Measurements from ENCODE around the gene CLEC4M.

Gene CLEC4M

DNA sequence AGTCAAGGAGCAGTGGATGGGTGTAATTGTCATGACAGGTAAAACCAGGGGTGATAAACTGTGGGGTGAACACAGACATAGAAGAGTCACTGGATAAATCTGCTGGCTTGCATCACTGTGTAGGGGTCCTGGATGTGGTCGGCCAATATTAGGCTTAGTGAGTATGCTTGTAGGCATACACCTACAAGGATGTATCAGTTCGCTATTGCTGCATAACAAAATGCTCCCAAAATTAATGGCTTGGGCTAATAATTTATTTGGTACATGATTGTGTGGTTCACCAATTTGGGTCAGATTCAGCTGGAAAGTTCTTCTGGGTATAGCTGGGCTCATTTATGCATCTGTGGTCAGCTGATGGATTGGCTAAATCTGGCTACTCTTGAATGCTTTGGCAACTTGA, 55.8 kb downstream of the CLEC4M start:
- DNase-seq: no peak
- H3K9me3 ChIP-seq: no peaks in the 10 kb centered on the region; the same call in 1 of the 2 replicates
- no peaks in the 10 kb centered on the region for H3K27me3 ChIP-seq
- no peaks in the 10 kb centered on the region for H3K4me1 ChIP-seq
- H3K4me3 ChIP-seq (ENCODE audit: low read depth, low read length): no peak overlapping the region
- no peaks in the 10 kb centered on the region for H3K36me3 ChIP-seq
- TF ChIP-seq, protein P1, sequence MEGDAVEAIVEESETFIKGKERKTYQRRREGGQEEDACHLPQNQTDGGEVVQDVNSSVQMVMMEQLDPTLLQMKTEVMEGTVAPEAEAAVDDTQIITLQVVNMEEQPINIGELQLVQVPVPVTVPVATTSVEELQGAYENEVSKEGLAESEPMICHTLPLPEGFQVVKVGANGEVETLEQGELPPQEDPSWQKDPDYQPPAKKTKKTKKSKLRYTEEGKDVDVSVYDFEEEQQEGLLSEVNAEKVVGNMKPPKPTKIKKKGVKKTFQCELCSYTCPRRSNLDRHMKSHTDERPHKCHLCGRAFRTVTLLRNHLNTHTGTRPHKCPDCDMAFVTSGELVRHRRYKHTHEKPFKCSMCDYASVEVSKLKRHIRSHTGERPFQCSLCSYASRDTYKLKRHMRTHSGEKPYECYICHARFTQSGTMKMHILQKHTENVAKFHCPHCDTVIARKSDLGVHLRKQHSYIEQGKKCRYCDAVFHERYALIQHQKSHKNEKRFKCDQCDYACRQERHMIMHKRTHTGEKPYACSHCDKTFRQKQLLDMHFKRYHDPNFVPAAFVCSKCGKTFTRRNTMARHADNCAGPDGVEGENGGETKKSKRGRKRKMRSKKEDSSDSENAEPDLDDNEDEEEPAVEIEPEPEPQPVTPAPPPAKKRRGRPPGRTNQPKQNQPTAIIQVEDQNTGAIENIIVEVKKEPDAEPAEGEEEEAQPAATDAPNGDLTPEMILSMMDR (IDR thresholded peaks at IDR 0.05; ENCODE audit: low read depth, low read length): no peak
